Measurements from ENCODE around the gene POU6F2. TPM values are rescaled to one million over a fixed set of nuclear protein-coding genes. Genes with fewer than 3 reads are reported as not detected.
"Not testable (repeated sequence)": the region's sequence is repeated elsewhere in the genome, so short reads cannot be mapped to it uniquely, and the experiment has no call there.

POU6F2 gene
- total RNA-seq, 1 donor from 2014 or later = 0.08 TPM

- ATAC-seq = no peak
Measured at GRCh38 chr7:39312254-39312989, 334.7 kb downstream of the POU6F2 start.

- no peak for ATAC-seq
Measured at GRCh38 chr7:39313376-39313775, 335.7 kb downstream of the POU6F2 start.

- no peak for ATAC-seq
Measured at GRCh38 chr7:39313974-39314373, 336.3 kb downstream of the POU6F2 start.

GRCh38 chr7:39317107-39317506 is 339.4 kb downstream of the POU6F2 start:
- ATAC-seq = no peak

- ATAC-seq = no peak
Measured at GRCh38 chr7:39317896-39318295, 340.2 kb downstream of the POU6F2 start.

- no peak for ATAC-seq
Measured at GRCh38 chr7:39321245-39321644, 343.5 kb downstream of the POU6F2 start.

GRCh38 chr7:39321909-39322498 is 344.3 kb downstream of the POU6F2 start:
- ATAC-seq = no peak

GRCh38 chr7:39324139-39324760 is 346.5 kb downstream of the POU6F2 start:
- no peak for ATAC-seq

GRCh38 chr7:39331607-39332006 is 353.9 kb downstream of the POU6F2 start:
- ATAC-seq = not testable (repeated sequence)

- no peak for ATAC-seq
Measured at GRCh38 chr7:39332142-39332541, 354.4 kb downstream of the POU6F2 start.

- ATAC-seq = no peak
Measured at GRCh38 chr7:39333701-39334100, 356.0 kb downstream of the POU6F2 start.

- ATAC-seq = no peak
Measured at GRCh38 chr7:39336442-39336841, 358.7 kb downstream of the POU6F2 start.

- ATAC-seq = no peak
Measured at GRCh38 chr7:39338716-39339115, 361.0 kb downstream of the POU6F2 start.

- no peak for ATAC-seq
Measured at GRCh38 chr7:39339591-39339990, 361.9 kb downstream of the POU6F2 start.

GRCh38 chr7:39341083-39341482 is 363.4 kb downstream of the POU6F2 start:
- ATAC-seq = no peak

- ATAC-seq = no peak
Measured at GRCh38 chr7:39342763-39343162, 365.1 kb downstream of the POU6F2 start.

- ATAC-seq = no peak
Measured at GRCh38 chr7:39349452-39350123, 371.9 kb downstream of the POU6F2 start.

- peak; percentile 83 for ATAC-seq
Measured at GRCh38 chr7:39353615-39354376, 376.1 kb downstream of the POU6F2 start.

GRCh38 chr7:39355664-39356063 is 378.0 kb downstream of the POU6F2 start:
- ATAC-seq = no peak

GRCh38 chr7:39356172-39356925 is 378.6 kb downstream of the POU6F2 start:
- ATAC-seq = no peak

GRCh38 chr7:39357648-39358047 is 379.9 kb downstream of the POU6F2 start:
- ATAC-seq = no peak

- no peak for ATAC-seq
Measured at GRCh38 chr7:39360038-39360437, 382.3 kb downstream of the POU6F2 start.

Data from esophagus mucosa (tissue), 1 donor.